ENCODE measurements around the gene MAVS. TPM values are rescaled to one million over a fixed set of nuclear protein-coding genes. Genes with fewer than 3 reads are reported as not detected.

MAVS gene
- total and polyA plus RNA-seq, 9 of the 15 experiments (the other 6 are each of a cell fraction or from before 2014, with no cell fraction given), result 1.6 to 22.0 (median 11.3) TPM

DNA sequence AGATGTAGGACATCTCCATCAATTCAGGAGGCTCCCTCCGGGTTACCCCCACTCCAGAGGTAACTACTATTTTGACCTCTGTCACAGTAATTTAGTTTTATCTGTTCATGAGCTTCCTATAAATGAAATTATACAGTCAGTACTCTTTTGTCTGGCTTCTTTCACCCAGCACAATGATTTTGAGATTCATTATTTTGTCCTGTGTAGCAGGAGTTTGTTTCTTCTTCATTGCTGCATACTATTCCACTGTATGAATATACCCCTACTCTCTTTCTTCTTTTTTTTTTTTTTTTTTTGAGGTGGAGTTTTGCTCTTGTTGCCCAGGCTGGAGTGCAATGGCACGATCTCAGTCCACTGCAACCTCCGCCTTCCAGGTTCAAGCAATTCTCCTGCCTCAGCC is 38.1 kb upstream of the MAVS start (continued):
- TF ChIP-seq ZSCAN32 (CRISPR knock-in tag; IDR thresholded peaks at IDR 0.05) (no peak), ZNF263 (CRISPR knock-in tag; IDR thresholded peaks at IDR 0.05; ENCODE audit: borderline replicate concordance) (no peak), ZNF146 (CRISPR knock-in tag; IDR thresholded peaks at IDR 0.05; ENCODE audit: unreplicated experiment) (peak; percentile 93), EHMT2 (IDR thresholded peaks at IDR 0.05) (no peak), SMAD1 (IDR thresholded peaks at IDR 0.05; ENCODE audit: low read depth, low read length, partially characterized antibody) (no peak), RBM25 (IDR thresholded peaks at IDR 0.05; ENCODE audit: low read depth, low read length, severe bottlenecking) (peak; percentile 70), FOXK1 (CRISPR knock-in tag; IDR thresholded peaks at IDR 0.05; ENCODE audit: borderline replicate concordance) (no peak), ZNF696 (CRISPR knock-in tag; conservative IDR thresholded peaks at IDR 0.05) (no peak), BRD9 (IDR thresholded peaks at IDR 0.05; ENCODE audit: low read depth, partially characterized antibody) (no peak), COPS2 (conservative IDR thresholded peaks at IDR 0.05) (no peak)
- TF ChIP-seq, protein P1, sequence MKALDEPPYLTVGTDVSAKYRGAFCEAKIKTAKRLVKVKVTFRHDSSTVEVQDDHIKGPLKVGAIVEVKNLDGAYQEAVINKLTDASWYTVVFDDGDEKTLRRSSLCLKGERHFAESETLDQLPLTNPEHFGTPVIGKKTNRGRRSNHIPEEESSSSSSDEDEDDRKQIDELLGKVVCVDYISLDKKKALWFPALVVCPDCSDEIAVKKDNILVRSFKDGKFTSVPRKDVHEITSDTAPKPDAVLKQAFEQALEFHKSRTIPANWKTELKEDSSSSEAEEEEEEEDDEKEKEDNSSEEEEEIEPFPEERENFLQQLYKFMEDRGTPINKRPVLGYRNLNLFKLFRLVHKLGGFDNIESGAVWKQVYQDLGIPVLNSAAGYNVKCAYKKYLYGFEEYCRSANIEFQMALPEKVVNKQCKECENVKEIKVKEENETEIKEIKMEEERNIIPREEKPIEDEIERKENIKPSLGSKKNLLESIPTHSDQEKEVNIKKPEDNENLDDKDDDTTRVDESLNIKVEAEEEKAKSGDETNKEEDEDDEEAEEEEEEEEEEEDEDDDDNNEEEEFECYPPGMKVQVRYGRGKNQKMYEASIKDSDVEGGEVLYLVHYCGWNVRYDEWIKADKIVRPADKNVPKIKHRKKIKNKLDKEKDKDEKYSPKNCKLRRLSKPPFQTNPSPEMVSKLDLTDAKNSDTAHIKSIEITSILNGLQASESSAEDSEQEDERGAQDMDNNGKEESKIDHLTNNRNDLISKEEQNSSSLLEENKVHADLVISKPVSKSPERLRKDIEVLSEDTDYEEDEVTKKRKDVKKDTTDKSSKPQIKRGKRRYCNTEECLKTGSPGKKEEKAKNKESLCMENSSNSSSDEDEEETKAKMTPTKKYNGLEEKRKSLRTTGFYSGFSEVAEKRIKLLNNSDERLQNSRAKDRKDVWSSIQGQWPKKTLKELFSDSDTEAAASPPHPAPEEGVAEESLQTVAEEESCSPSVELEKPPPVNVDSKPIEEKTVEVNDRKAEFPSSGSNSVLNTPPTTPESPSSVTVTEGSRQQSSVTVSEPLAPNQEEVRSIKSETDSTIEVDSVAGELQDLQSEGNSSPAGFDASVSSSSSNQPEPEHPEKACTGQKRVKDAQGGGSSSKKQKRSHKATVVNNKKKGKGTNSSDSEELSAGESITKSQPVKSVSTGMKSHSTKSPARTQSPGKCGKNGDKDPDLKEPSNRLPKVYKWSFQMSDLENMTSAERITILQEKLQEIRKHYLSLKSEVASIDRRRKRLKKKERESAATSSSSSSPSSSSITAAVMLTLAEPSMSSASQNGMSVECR (CRISPR knock-in tag; IDR thresholded peaks at IDR 0.05), result no peak
